HL-60 (cell line): ENCODE results near the gene LDB2.

ENCODE experiments used
- DNase-seq, 2 experiments: peaks; one replicate each; pipeline ENCODE4 v3.0.0-alpha.2; 2010 to 2020; ENCODE audit warnings: low read depth in 1 of 2, low spot score in 1 of 2
- H3K27ac ChIP-seq: fragments of 250-450 bp; sonication (Bioruptor Pico); replicated peaks from 2 replicates; pipeline ENCODE4 v1.5.1; 2020; ENCODE audit warnings: mild to moderate bottlenecking, moderate library complexity
- H3K27me3 ChIP-seq: fragments of 250-450 bp; sonication (Bioruptor Pico); 2 replicates; pipeline ENCODE4 v1.5.1; 2021; ENCODE audit warnings: mild to moderate bottlenecking, moderate library complexity; ENCODE audit not compliant: insufficient read depth, poor library complexity, severe bottlenecking
- H3K4me3 ChIP-seq: replicated peaks from 2 replicates; pipeline ENCODE4 v1.5.1; 2011; ENCODE audit warnings: mild to moderate bottlenecking, control low read depth, low read length; ENCODE audit not compliant: insufficient read depth
- CTCF ChIP-seq: IDR thresholded peaks from one replicate; pipeline ENCODE4 v1.5.1; 2011; ENCODE audit warnings: low read length, control low read depth, inconsistent platforms; ENCODE audit not compliant: insufficient read depth
- GABPA ChIP-seq: IDR thresholded peaks from 2 replicates; pipeline ENCODE4 v1.6.1; 2012; ENCODE audit warnings: low read depth
- POLR2AphosphoS5 ChIP-seq: IDR thresholded peaks from 2 replicates; pipeline ENCODE4 v1.6.1; 2012; ENCODE audit warnings: low read depth
- REST ChIP-seq: IDR thresholded peaks from 2 replicates; pipeline ENCODE4 v1.6.1; 2012; ENCODE audit warnings: low read depth; ENCODE audit not compliant: insufficient replicate concordance
- SPI1 ChIP-seq: IDR thresholded peaks from 2 replicates; pipeline ENCODE4 v1.6.1; 2012; ENCODE audit warnings: low read depth, mild to moderate bottlenecking, borderline replicate concordance

The LDB2 gene

GRCh38 chr4:16550531-16550930 is 347.9 kb downstream of the LDB2 start:
- Histone ChIP-seq H3K27me3 (no peaks in the 10 kb centered on the region), H3K27ac (no peak overlapping the region), H3K4me3 (no peak overlapping the region)
- DNase-seq = no peak
- TF ChIP-seq CTCF (no peak), POLR2AphosphoS5 (no peak), SPI1 (no peak), GABPA (no peak), REST (no peak)

GRCh38 chr4:16545656-16546055 is 352.8 kb downstream of the LDB2 start:
- TF ChIP-seq SPI1 (no peak), CTCF (no peak), POLR2AphosphoS5 (no peak), GABPA (no peak)
- Histone ChIP-seq H3K27ac (no peak overlapping the region), H3K4me3 (no peak overlapping the region), H3K27me3 (no peaks in the 10 kb centered on the region)
- no peak for DNase-seq

GRCh38 chr4:16544869-16545268 is 353.6 kb downstream of the LDB2 start:
- Histone ChIP-seq H3K27ac (no peak overlapping the region), H3K27me3 (no peaks in the 10 kb centered on the region), H3K4me3 (no peak overlapping the region)
- TF ChIP-seq SPI1 (no peak), GABPA (no peak), CTCF (no peak), REST (no peak), POLR2AphosphoS5 (no peak)
- no peak for DNase-seq

GRCh38 chr4:16544251-16544721 is 354.2 kb downstream of the LDB2 start:
- H3K4me3 ChIP-seq = no peak overlapping the region
- H3K27me3 ChIP-seq = no peaks in the 10 kb centered on the region
- no peak for TF ChIP-seq REST
- TF ChIP-seq SPI1 = no peak
- no peak for TF ChIP-seq CTCF
- TF ChIP-seq POLR2AphosphoS5 = no peak
- no peak for TF ChIP-seq GABPA
- H3K27ac ChIP-seq = no peak overlapping the region
- no peak for DNase-seq
